HepG2 (cell line): ENCODE data around the gene DMPK. TPM values are rescaled to one million over a fixed set of nuclear protein-coding genes. Genes with fewer than 3 reads are reported as not detected.

Experiments used
- FOXO1 ChIP-seq: sonication (generic); formaldehyde crosslinking; IDR thresholded peaks from 2 replicates; pipeline ENCODE4 v1.4.0; 2020; ENCODE audit warnings: missing genetic modification reagents
- GLMP ChIP-seq: sonication (generic); formaldehyde crosslinking; IDR thresholded peaks from 2 replicates; pipeline ENCODE4 v1.9.0; 2021; ENCODE audit warnings: missing genetic modification reagents, mild to moderate bottlenecking, borderline replicate concordance
- GRHL1 ChIP-seq: sonication (generic); formaldehyde crosslinking; conservative IDR thresholded peaks from 2 replicates; pipeline ENCODE4 v1.8.0; 2022; ENCODE audit warnings: missing genetic modification reagents
- JUN ChIP-seq: sonication (generic); formaldehyde crosslinking; IDR thresholded peaks from 2 replicates; pipeline ENCODE4 v1.4.0; 2020; ENCODE audit warnings: mild to moderate bottlenecking, missing genetic modification reagents
- RFXANK ChIP-seq: IDR thresholded peaks from 2 replicates; pipeline ENCODE4 v1.6.1; 2016
- TAF1 ChIP-seq: sonication (generic); formaldehyde crosslinking; IDR thresholded peaks from 2 replicates; pipeline ENCODE4 v1.4.0; 2020; ENCODE audit warnings: missing genetic modification reagents
- ZBTB3 ChIP-seq: sonication (generic); formaldehyde crosslinking; IDR thresholded peaks from 2 replicates; pipeline ENCODE4 v1.4.0; 2020; ENCODE audit warnings: low read depth, mild to moderate bottlenecking, moderate library complexity, missing genetic modification reagents, borderline replicate concordance
- ZFP36 ChIP-seq: fragments of 150-350 bp; IDR thresholded peaks from 2 replicates; pipeline ENCODE4 v1.6.1; 2018; ENCODE audit warnings: borderline replicate concordance, low read length, low read depth; ENCODE audit not compliant: partially characterized antibody
- ZMAT3 ChIP-seq: sonication (generic); formaldehyde crosslinking; conservative IDR thresholded peaks from 2 replicates; pipeline ENCODE4 v1.7.0; 2021; ENCODE audit warnings: missing genetic modification reagents
- ZNF326 ChIP-seq: sonication (generic); formaldehyde crosslinking; IDR thresholded peaks from 2 replicates; pipeline ENCODE4 v1.4.0; 2020; ENCODE audit warnings: missing genetic modification reagents, borderline replicate concordance
- ZNF431 ChIP-seq: sonication (generic); formaldehyde crosslinking; IDR thresholded peaks from 2 replicates; pipeline ENCODE4 v1.9.0; 2022; ENCODE audit warnings: missing genetic modification reagents, low read depth, mild to moderate bottlenecking, borderline replicate concordance
- ZNF446 ChIP-seq: sonication (generic); formaldehyde crosslinking; IDR thresholded peaks from 2 replicates; pipeline ENCODE4 v1.5.0; 2020; ENCODE audit warnings: mild to moderate bottlenecking, missing genetic modification reagents
- ZNF503 ChIP-seq: sonication (generic); formaldehyde crosslinking; IDR thresholded peaks from 2 replicates; pipeline ENCODE4 v1.4.0; 2020; ENCODE audit warnings: missing genetic modification reagents
- ZNF513 ChIP-seq: sonication (generic); formaldehyde crosslinking; conservative IDR thresholded peaks from 2 replicates; pipeline ENCODE4 v1.5.0; 2020; ENCODE audit warnings: missing genetic modification reagents
- ZNF558 ChIP-seq: sonication (generic); formaldehyde crosslinking; IDR thresholded peaks from 2 replicates; pipeline ENCODE4 v1.9.0; 2022; ENCODE audit warnings: mild to moderate bottlenecking, missing genetic modification reagents, borderline replicate concordance
- ZXDC ChIP-seq: sonication (generic); formaldehyde crosslinking; IDR thresholded peaks from 2 replicates; pipeline ENCODE4 v1.5.0; 2020; ENCODE audit warnings: mild to moderate bottlenecking, missing genetic modification reagents
- polyA plus RNA-seq, 8 experiments: library from polyadenylated mRNA; depleted of rRNA in 3 of 8; stranded (reverse) in 7 of 8; unstranded in 1 of 8; fragments of >200 nt; fragmentation: Illumina TruSeq in 4 of 8; extraction: Trizol in 4 of 8; gene quantifications; 2 replicates each; pipeline versions ENCODE4 v1.2.1 to v1.2.3, GENCODE V29; 2011 to 2016; ENCODE audit warnings: low read depth in 4 of 8, missing spikeins in 1 of 8, mixed read lengths in 1 of 8; ENCODE audit not compliant: insufficient read depth in 1 of 8
- total RNA-seq, 5 experiments: library from RNA; depleted of rRNA; stranded (reverse); fragments of >200 nt; fragmentation: Illumina TruSeq; extraction: Trizol; gene quantifications; 2 replicates each; pipeline ENCODE4 v1.2.3, GENCODE V29; 2016; ENCODE audit warnings: low read depth in 1 of 5

DMPK gene
- total and polyA plus RNA-seq, 2 of the 13 experiments (the other 11 are each of a cell fraction or from before 2014, with no cell fraction given), result 5.3 to 8.8 TPM

- TF ChIP-seq GLMP, result no peak
- no peak for TF ChIP-seq RFXANK (CRISPR knock-in tag)
- TF ChIP-seq ZFP36, result no peak
- peak; percentile 85; the same call in 1 of the 2 replicates for TF ChIP-seq ZNF558 (CRISPR knock-in tag)
- TF ChIP-seq ZNF503 (CRISPR knock-in tag), result peak; percentile 25; the same call in 1 of the 2 replicates
- TF ChIP-seq ZNF431 (CRISPR knock-in tag), result no peak; the same call in 1 of the 2 replicates
- 0 out of 2 replicates have a peak, but pooled peaks have one; percentile 36 for TF ChIP-seq ZMAT3
- TF ChIP-seq ZXDC (CRISPR knock-in tag), result peak; percentile 76; the same call in 1 of the 2 replicates
- TF ChIP-seq ZNF446 (CRISPR knock-in tag), result no peak
- no peak for TF ChIP-seq JUN (CRISPR knock-in tag)
- 0 out of 2 replicates have a peak, but pooled peaks have one; percentile 84 for TF ChIP-seq ZNF326 (CRISPR knock-in tag)
- peak; percentile 51 for TF ChIP-seq FOXO1 (CRISPR knock-in tag)
- TF ChIP-seq ZBTB3, result no peak
- no peak; the same call in 1 of the 2 replicates for TF ChIP-seq GRHL1 (CRISPR knock-in tag)
- TF ChIP-seq TAF1 (CRISPR knock-in tag), result peak; percentile 71
- TF ChIP-seq ZNF513 (CRISPR knock-in tag), result no peak
Observed at GRCh38 chr19:45770192-45771101, 11.8 kb downstream of the DMPK start (continued).
